LNCAP (cell line): Measurements from ENCODE around the gene WNT5A.

Experiments
- TF ChIP-seq, protein P1 (sequence below): fragments of 450-650 bp; IDR thresholded peaks from 2 replicates; pipeline ENCODE4 v1.5.1; 2017; ENCODE audit warnings: mild to moderate bottlenecking

WNT5A gene

DNA sequence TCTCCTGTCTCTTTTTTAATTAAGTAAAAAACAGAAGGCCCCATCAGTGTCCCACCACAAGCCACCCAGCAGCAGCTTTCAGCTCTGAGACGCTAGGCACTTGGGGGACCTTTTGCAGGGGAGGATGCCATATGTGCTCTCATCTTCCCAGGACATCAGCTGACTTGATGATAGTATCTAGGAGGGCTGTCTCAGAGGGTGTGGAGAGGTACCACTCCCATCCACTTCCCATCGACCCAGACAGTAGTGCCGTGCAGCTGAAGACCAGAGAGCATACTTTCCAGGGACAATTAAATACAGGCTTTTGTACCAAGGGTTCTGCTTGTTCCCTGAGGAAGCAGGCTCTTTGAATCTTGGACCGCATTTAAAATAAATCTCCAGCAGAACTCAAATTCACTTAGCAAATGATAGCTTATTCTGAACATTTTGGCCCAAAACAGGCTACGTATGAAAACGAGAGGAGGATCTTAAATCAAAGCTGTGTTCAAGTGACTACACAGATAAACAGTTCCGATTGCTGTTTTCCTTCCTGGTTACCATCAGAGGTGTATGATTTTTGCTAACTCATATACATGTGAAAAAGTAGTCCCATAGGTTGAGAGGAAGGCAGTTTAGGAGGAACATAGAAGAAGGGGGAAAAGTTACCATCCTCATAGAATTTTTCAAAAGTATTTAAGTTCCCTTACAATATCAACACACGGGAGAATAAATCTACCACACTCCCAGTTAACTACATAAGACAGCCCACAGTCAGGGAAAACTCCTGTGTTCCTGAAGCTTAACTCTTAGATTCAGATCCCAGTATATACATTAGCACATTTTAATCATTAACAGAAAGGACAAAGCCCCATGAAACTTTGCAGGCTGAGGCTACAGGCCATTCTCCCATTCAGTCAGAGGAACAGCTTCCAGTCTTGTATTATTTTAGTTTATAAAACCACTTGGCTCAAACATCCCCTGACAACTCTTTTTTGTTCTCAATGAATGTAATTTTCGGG lies 9.5 kb downstream of the WNT5A start:
- TF ChIP-seq, protein P1, sequence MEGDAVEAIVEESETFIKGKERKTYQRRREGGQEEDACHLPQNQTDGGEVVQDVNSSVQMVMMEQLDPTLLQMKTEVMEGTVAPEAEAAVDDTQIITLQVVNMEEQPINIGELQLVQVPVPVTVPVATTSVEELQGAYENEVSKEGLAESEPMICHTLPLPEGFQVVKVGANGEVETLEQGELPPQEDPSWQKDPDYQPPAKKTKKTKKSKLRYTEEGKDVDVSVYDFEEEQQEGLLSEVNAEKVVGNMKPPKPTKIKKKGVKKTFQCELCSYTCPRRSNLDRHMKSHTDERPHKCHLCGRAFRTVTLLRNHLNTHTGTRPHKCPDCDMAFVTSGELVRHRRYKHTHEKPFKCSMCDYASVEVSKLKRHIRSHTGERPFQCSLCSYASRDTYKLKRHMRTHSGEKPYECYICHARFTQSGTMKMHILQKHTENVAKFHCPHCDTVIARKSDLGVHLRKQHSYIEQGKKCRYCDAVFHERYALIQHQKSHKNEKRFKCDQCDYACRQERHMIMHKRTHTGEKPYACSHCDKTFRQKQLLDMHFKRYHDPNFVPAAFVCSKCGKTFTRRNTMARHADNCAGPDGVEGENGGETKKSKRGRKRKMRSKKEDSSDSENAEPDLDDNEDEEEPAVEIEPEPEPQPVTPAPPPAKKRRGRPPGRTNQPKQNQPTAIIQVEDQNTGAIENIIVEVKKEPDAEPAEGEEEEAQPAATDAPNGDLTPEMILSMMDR = no peak

DNA sequence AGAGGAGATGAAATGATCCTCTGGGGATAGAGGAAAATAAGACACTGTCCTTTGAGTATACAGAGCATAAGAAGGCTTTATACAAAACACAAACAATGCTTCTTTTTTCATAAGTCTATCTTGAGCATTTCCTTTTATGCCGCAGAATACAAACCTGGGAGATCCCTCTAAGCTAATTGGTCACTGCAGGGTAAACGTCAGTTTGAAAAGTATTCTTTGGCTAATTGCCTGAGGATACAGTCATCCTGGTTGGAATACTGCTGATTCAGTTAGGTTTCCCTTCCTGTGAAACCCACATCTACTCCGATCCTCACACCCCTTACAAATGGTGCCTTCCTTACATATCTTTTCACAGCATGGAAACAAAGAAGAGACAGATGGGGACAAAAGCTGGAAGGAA lies 10.6 kb downstream of the WNT5A start:
- TF ChIP-seq, protein P1 = no peak

DNA sequence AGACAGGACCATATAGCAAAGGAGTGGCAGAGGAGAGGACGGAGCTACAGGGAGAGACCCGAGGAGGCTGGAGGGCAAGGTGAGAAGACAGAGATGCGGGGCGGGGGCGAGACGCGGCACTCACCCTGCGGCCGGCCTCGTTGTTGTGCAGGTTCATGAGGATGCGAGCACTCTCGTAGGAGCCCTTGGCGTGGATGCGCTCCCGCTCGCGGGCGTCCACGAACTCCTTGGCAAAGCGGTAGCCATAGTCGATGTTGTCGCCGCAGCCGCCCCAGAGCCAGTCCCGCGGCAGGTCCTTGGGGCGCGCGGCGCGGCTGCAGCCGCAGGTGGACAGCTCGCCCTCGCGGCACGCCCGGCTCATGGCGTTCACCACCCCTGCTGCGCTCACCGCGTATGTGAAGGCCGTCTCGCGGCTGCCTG lies 12.9 kb downstream of the WNT5A start:
- TF ChIP-seq, protein P1 = no peak

DNA sequence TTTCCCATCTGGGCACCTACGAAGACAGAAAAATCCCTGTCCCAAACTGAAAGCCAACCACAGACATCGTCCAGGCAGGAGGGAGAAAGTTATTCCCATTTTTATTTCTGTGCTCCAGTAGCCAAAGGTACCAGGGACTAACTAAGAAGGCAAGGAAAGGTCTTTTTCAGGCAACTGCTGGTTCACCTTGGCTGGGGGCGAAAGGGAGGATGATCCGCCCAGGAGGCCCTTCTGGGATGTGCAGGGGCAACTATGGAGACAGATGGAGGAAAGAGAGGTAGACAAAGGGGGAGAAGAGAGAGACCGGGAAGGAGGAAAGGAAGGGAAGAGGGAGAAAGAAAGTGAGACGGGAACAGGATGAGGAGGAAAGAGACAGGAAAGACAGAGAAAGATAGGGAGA lies 13.3 kb downstream of the WNT5A start:
- TF ChIP-seq, protein P1 = no peak

DNA sequence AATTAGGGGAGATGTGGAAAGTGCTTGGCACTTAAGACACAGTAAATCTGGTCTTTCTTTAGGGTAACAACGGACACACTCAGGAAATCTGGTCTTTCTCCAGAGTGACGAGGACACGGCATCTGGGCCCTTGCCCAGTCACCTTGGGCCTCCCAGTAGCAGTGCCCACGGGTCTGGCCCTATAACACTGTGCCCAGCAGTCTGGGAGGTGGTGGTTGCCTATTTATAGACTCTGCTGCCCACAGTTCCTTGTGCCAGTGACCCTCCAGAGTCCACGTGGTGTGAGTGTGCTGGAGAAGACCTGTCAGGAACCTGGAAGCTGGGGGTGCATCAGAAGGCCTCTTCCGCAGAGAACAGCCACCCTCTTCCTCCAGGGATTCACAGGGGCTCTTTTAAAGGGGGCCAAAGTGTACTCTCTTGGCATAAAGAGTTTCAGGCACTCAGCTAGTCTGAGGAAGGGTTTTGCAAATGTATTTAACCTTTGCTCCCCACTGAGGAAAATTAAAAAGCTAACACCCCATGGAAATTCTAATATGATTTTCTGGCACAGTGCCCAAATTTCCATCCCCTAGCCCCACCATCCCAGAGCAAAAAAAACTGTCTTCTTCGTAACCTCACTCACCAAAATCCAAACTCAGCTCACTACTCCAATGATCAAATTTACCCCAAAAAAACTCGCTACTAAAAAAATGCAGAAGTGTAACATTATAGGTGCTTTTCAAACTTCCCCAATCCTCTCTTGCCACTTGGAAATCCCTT lies 15.4 kb downstream of the WNT5A start:
- TF ChIP-seq, protein P1 = no peak

DNA sequence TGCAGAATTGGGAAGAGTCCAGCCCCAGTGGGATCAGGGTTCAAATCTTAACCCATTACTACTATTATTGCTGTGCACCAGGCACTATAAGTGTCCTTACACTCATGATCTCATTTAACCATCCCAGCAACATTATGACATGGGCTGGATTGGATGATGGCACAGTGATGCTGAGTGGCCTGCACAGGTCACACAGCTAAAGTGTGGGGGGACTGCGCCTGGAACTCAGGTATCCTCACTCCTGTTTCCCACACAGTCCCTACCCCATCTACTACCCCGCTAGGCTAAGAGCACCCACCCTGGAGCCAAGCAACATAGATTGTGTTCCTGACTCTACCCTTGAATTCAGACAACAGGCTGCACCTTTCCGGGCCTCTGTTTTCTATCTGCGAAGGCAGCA lies 16.0 kb downstream of the WNT5A start:
- TF ChIP-seq, protein P1 = no peak

DNA sequence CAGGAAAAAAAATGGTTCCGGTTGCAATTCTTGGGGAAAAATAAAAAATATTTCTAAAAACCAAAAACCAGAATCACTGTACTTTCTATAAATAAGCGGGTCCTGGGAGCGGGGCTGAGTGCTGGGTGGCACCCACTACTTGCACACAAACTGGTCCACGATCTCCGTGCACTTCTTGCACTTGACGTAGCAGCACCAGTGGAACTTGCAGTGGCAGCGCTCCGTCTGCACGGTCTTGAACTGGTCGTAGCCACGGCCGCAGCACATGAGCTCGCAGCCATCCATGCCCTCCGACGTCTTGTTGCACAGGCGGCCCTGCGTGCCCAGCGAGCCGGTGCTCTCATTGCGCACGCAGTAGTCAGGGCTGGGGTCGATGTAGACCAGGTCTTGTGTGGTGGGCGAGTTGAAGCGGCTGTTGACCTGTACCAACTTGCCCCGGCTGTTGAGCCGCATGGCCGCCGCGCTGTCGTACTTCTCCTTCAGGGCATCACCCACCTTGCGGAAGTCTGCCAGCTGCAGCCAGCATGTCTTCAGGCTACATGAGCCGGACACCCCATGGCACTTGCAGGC lies 17.1 kb downstream of the WNT5A start:
- TF ChIP-seq, protein P1 = no peak
